Measurements from ENCODE around the gene GLI3.

Gene GLI3

GRCh38 chr7:41956705-41957104 lies 280.3 kb downstream of the GLI3 start:
- no peak for DNase-seq

- DNase-seq, result no peak
These were observed 280.9 kb downstream of the GLI3 start for GRCh38 chr7:41955893-41956675.

GRCh38 chr7:41955451-41955850 lies 281.6 kb downstream of the GLI3 start:
- no peak for DNase-seq

- DNase-seq, result no peak
These were observed 282.0 kb downstream of the GLI3 start for GRCh38 chr7:41954976-41955375.

GRCh38 chr7:41948503-41948902 lies 288.5 kb downstream of the GLI3 start:
- no peak for DNase-seq

- DNase-seq, result peak; percentile 47 to 51
These were observed 293.9 kb downstream of the GLI3 start for GRCh38 chr7:41943094-41943577.

- no peak for DNase-seq
These were observed 294.4 kb downstream of the GLI3 start for GRCh38 chr7:41942468-41943093.

- peak; percentile 42 to 63 for DNase-seq
These were observed 296.2 kb downstream of the GLI3 start for GRCh38 chr7:41940760-41941343.

- DNase-seq, result no peak
These were observed 298.6 kb downstream of the GLI3 start for GRCh38 chr7:41938371-41938770.

- no peak for DNase-seq
These were observed 303.6 kb downstream of the GLI3 start for GRCh38 chr7:41933427-41933826.

- no peak for DNase-seq
These were observed 305.8 kb downstream of the GLI3 start for GRCh38 chr7:41931263-41931646.

- no peak for DNase-seq
These were observed 306.3 kb downstream of the GLI3 start for GRCh38 chr7:41930538-41931262.

- no peak for DNase-seq
These were observed 308.2 kb downstream of the GLI3 start for GRCh38 chr7:41928781-41929180.

- DNase-seq, result no peak
These were observed 308.8 kb downstream of the GLI3 start for GRCh38 chr7:41928166-41928565.

GRCh38 chr7:41927380-41927779 lies 309.6 kb downstream of the GLI3 start:
- no peak for DNase-seq

GRCh38 chr7:41925946-41926345 lies 311.1 kb downstream of the GLI3 start:
- no peak for DNase-seq

GRCh38 chr7:41924796-41925195 lies 312.2 kb downstream of the GLI3 start:
- no peak for DNase-seq

GRCh38 chr7:41922373-41922772 lies 314.6 kb downstream of the GLI3 start:
- DNase-seq, result no peak

- DNase-seq, result no peak
These were observed 315.5 kb downstream of the GLI3 start for GRCh38 chr7:41921453-41921981.

GRCh38 chr7:41918597-41918996 lies 318.4 kb downstream of the GLI3 start:
- no peak for DNase-seq

GRCh38 chr7:41916450-41916927 lies 320.5 kb downstream of the GLI3 start:
- no peak for DNase-seq

- no peak for DNase-seq
These were observed 321.1 kb downstream of the GLI3 start for GRCh38 chr7:41915871-41916270.

Measured in NCI-H2081 (cell line).